ENCODE data around the gene F8.

The F8 gene

DNA sequence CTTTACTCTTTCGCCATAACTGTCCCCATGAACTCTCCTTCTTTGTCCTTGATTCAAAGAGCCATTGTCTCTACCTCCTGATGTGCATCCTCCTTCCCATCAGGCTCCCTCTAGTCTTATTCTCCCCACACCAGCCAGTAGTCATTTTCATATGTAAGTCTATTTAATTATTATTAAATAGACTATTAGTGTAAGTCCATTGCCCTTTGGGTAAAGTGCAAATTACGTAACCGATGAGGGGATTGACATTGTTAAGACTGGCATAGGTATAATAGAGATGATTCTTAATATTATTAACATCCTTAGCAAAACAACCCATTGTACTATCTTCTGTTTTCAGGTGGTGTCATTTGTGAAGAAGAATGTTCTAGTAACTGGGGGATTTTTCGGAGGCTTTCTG, 31.7 kb upstream of the F8 start:
- H3K4me3 ChIP-seq (ENCODE audit: low read depth, low read length) = no peak overlapping the region
- TF ChIP-seq, protein P1, sequence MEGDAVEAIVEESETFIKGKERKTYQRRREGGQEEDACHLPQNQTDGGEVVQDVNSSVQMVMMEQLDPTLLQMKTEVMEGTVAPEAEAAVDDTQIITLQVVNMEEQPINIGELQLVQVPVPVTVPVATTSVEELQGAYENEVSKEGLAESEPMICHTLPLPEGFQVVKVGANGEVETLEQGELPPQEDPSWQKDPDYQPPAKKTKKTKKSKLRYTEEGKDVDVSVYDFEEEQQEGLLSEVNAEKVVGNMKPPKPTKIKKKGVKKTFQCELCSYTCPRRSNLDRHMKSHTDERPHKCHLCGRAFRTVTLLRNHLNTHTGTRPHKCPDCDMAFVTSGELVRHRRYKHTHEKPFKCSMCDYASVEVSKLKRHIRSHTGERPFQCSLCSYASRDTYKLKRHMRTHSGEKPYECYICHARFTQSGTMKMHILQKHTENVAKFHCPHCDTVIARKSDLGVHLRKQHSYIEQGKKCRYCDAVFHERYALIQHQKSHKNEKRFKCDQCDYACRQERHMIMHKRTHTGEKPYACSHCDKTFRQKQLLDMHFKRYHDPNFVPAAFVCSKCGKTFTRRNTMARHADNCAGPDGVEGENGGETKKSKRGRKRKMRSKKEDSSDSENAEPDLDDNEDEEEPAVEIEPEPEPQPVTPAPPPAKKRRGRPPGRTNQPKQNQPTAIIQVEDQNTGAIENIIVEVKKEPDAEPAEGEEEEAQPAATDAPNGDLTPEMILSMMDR (IDR thresholded peaks at IDR 0.05; ENCODE audit: insufficient read depth, low read depth, low read length, missing control alignments) = no peak
- DNase-seq (ENCODE audit: low read depth) = no peak

DNA sequence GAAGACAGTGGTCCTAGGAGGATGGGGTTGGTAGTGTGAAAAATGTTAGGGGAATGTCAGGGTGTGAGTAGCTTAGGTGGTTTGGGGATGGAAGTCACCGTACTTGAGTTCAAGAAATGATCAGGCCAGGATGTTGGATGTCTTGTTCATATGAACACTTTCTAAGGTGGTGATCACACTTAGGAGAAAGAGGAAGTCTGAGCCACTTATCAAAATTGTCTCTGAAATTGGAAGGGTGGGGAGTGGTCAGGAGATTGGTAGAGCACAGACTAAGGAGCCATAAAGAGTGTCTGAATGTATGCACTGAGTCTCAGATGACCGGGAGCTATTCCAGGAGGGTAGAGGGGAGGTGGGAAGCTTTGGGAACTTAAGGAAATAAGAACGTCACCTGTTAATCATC, 31.1 kb upstream of the F8 start:
- no peak overlapping the region for H3K4me3 ChIP-seq (ENCODE audit: low read depth, low read length)
- TF ChIP-seq, protein P1 (IDR thresholded peaks at IDR 0.05; ENCODE audit: insufficient read depth, low read depth, low read length, missing control alignments) = no peak
- no peak for DNase-seq (ENCODE audit: low read depth)

DNA sequence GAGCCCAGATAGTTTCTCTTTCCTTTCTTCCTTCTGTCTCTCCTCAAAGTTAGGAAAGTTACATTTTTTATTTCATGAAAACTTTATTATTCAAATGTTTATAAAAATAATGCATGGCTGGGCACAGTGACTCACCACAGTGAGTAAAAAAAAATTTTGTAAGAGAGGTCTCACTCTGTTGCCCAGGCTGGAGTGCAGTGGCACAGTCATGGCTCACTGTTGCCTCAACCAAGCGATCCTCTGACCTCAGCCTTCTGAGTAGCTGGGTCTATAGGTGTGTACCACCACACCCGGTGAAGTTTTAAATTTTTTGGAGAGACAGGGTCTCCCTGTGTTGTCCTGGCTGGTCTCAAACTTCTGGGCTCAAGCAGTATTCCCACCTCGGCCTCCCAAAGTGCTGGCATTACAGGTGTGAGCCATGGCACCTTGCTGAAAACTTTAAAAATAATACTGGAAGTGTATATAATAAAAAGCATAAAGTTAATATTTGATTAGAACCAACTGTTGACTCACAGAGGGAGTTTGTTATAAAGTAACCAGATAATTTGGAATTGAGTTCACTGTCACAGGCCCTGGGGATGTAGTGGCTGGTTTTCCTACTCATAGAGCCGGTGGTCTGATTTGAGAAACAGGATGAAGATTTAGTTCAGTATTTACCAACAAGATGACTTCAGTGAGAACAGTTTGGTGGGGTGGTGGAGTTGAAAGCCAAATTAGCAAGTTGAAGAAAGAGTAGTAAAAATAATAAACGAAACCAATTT, 30.4 kb upstream of the F8 start:
- DNase-seq (ENCODE audit: low read depth) = no peak
- TF ChIP-seq, protein P1 (IDR thresholded peaks at IDR 0.05; ENCODE audit: insufficient read depth, low read depth, low read length, missing control alignments) = no peak
- no peak overlapping the region for H3K4me3 ChIP-seq (ENCODE audit: low read depth, low read length)

GRCh38 chrX:155048977-155049619, 26.6 kb upstream of the F8 start:
- TF ChIP-seq, protein P1 (IDR thresholded peaks at IDR 0.05; ENCODE audit: insufficient read depth, low read depth, low read length, missing control alignments) = peak; percentile 46
- no peak overlapping the region for H3K4me3 ChIP-seq (ENCODE audit: low read depth, low read length)
- DNase-seq (ENCODE audit: low read depth) = peak; percentile 60

- no peak overlapping the region for H3K4me3 ChIP-seq (ENCODE audit: low read depth, low read length)
- DNase-seq (ENCODE audit: low read depth) = no peak
- TF ChIP-seq, protein P1 (IDR thresholded peaks at IDR 0.05; ENCODE audit: insufficient read depth, low read depth, low read length, missing control alignments) = no peak
Observed at GRCh38 chrX:155046811-155047528, 24.4 kb upstream of the F8 start.

- no peak for DNase-seq (ENCODE audit: low read depth)
- H3K4me3 ChIP-seq (ENCODE audit: low read depth, low read length) = no peak overlapping the region
- TF ChIP-seq, protein P1 (IDR thresholded peaks at IDR 0.05; ENCODE audit: insufficient read depth, low read depth, low read length, missing control alignments) = no peak
Observed at GRCh38 chrX:155046129-155046810, 23.7 kb upstream of the F8 start.
